ENCODE data around the gene FAM167B.
A peak's percentile ranks its signal among the peaks of the same experiment; 100 is the strongest.
"Not testable (repeated sequence)": the region's sequence is repeated elsewhere in the genome, so short reads cannot be mapped to it uniquely, and the experiment has no call there.

The FAM167B gene

DNA sequence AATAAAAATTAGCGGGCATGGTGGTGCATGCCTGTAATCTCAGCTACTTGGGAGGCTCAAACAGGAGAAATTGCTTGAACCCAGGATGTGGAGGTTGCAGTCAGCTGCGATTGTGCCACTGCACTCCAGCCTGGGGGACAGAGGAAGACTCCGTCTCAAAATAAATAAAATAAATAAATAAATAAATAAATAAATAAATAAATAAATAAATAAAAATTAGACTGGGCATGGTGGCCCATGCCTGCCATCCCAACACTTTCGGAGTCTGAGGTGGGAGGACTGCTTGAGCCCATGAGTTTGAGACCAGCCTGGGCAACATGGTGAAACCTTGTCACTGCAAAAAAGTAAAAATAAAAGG is 16.2 kb downstream of the FAM167B start:
- DNase-seq, result not testable (repeated sequence)

DNA sequence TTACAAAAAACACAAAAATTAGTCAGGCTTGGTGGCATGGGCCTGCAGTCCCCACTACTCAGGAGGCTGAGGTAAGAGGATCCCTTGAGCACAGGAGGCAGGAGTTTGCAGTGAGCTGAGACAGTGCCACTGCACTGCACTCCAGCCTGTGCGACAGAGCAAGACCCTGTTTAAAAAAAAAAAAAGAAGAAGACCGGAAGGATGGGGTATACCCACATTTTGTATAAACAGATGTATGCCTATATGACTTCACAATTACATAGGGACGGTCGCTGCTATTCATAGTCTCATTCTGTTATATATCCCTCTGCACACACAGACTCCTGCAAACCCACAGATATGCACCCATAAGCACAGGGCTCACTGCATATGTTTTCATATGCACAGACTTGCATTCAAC is 16.7 kb downstream of the FAM167B start:
- DNase-seq, result no peak

DNA sequence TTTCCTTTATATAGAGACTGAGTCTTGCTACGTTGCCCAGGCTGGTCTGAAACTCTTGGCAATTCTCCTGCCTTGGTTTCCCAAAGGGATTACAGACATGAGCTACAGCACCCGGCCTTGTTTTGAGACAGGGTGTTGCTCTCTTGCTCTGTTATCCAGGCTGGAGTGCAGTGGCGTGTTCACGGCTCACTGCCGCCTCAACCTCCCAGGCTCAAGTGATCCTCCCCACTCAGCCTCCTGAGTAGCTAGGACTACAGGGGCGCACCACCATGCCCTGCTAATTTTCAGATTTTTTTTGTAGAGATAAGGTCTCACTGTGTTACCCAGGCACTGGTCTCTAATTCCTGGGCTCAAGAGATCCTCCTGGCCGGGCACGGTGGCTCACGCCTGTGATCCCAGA is 18.8 kb downstream of the FAM167B start:
- no peak for DNase-seq

DNA sequence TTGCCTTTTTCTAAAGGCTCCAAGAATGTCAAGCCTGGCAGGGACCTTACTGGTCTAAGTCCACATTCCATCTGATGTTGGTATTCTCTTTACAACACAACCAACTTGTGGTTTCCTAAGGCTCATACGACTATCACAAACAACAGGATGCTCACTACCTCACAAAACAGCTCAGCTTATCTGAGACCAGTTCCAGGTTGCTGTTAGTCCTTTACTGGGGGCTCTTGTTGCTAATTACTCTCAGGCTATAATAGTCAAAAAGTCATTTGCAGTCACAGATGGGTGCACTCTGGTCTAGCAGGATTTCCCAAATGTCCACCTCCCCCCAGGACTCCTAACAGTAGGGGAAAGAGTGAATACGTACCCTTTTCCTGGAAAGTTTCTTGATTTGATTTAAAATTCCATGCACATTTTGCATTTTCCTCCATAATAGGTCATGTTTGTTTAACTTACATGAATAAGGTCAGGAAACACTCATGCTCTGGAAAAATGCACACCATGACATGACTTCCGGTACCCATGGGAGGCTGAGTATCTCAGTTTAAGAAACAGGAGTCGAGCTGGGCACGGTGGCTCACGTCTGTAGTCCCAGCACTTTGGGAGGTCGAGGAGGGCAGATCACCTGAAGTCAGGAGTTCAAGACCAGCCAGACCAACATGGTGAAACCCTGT is 20.0 kb downstream of the FAM167B start:
- DNase-seq, result peak; percentile 94

DNA sequence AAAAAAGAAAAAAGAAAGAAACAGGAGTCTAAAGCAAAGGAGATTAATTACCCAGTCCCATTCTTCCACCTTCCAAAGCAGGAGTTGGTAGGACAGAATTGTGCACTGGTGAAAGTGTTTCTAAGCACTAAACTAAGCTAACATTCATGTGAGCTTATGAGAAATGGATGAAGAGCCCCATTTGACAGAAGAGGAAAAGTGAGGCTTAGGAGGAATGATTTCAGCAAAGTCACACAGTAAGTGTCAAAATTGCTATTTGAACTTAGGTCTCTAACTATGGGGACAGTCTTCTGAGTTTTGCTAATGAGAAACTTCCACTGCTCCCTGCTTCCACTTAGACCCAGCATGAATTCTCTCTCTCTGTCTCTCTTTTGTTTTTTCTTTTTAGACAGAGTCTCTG is 22.7 kb downstream of the FAM167B start:
- no peak for DNase-seq

DNA sequence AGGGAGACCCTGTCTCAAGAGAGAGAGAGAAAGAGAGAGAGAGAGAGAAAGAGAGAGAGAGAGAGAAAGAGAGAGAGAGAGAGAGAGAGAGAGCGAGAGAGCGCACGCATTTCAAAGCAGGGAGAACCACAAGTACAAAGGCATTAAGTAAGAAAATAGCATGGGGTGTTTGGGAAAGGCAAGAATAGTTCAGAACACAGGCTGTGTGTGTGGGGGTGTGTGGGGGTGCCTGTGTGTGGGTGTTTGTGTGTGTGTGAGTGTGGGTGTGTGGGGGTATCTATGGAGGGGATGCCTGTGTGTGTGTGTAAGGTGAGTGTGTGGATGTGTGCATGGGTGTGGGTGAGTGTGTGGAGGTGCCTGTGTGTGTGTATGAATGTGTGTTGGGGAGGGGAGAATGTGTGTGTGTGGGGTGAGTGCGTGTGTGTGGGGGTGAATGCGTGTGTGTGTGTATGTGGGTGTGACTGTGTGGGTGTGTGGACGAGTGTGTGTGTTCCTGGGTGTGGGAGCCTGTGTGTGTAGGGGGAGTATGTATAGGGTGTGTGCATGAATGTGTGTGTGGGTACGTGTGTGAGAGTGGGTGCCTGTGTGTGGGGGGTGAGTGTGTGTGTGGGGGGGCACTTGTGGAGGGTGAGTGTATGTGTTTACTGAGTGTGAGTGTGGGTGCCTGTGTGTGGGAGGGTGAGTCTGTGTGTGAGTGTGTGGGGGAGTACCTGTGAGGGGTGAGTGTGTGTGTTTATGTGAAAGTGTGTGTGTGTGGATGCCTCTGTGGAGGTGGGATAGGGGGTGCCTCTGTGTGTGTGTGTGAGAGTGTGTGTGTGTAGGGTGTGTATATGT is 25.8 kb downstream of the FAM167B start:
- no peak for DNase-seq

DNA sequence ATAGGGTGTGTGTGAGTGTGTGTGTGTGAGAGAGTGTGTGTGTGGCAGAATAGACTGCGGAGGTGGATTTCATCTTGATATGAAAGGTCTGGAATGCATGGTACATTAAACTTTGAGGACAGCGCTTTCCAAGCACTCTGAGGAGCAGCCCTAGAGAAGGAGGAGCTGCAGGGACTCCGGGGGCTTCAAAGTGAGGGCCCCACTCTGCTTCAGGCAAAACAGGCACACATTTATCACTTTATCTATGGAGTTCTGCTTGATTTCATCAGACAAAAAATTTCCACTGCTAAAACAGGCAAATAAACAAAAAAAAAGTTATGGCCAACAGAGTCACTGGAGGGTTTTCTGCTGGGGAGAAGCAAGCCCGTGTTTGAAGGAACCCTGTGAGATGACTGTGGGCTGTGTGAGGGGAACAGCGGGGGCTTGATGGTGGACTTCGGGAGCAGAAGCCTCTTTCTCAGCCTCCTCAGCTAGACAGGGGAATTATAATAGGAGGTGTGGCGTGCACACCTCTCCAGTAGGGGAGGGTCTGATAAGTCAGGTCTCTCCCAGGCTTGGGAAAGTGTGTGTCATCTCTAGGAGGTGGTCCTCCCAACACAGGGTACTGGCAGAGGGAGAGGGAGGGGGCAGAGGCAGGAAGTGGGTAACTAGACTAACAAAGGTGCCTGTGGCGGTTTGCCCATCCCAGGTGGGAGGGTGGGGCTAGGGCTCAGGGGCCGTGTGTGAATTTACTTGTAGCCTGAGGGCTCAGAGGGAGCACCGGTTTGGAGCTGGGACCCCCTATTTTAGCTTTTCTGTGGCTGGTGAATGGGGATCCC is 26.6 kb downstream of the FAM167B start:
- no peak for DNase-seq

DNA sequence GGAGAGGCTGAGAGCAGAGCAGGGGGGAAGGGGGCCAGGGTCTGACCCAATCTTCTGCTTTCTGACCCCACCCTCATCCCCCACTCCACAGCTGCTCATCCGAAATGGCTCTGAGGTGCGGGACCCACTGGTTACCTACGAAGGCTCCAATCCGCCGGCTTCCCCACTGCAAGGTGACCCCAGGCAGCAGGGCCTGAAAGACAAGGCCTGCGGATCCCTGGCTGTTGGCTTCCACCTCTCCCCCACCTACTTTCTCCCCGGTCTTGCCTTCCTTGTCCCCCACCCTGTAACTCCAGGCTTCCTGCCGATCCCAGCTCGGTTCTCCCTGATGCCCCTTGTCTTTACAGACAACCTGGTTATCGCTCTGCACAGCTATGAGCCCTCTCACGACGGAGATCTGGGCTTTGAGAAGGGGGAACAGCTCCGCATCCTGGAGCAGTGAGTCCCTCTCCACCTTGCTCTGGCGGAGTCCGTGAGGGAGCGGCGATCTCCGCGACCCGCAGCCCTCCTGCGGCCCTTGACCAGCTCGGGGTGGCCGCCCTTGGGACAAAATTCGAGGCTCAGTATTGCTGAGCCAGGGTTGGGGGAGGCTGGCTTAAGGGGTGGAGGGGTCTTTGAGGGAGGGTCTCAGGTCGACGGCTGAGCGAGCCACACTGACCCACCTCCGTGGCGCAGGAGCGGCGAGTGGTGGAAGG is 27.8 kb downstream of the FAM167B start:
- DNase-seq, result no peak

DNA sequence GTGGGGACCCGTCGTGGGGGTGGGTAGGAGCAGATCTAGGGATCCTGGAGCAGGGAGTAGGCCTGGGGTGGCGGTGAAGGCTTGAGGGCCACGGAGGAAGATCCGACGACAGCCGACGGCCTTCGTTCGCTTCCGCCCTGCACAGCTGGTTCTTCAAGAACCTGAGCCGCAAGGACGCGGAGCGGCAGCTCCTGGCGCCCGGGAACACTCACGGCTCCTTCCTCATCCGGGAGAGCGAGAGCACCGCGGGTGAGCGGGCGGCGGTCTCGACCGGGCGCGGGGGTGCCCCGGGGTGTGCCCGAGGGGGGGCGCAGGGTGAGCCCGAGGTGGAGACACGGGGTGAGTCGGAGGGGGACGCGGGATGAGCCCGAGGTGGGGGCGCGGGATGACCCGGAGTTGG is 28.4 kb downstream of the FAM167B start:
- peak; percentile 8 for DNase-seq

DNA sequence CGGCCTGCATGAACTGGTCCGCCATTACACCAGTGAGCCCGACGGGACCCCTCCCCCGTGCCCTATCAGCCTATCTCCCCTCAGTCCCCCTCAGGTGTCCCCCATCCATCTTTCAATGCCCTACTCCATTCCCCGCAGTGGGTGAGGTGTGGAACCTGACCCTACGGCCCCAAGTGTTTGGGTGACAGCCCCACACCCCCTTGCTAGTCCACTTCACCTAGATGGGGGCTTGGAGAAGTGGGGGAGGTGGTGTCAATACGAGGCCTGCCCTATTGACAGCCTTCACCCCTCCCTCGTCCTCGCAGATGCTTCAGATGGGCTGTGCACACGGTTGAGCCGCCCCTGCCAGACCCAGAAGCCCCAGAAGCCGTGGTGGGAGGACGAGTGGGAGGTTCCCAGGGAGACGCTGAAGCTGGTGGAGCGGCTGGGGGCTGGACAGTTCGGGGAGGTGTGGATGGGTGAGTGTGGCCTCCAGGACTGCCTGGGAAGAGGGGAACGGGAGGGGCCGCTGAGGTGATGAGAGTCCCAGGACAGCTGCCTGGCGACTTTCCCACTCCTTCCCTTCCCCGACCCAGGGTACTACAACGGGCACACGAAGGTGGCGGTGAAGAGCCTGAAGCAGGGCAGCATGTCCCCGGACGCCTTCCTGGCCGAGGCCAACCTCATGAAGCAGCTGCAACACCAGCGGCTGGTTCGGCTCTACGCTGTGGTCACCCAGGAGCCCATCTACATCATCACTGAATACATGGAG is 29.2 kb downstream of the FAM167B start:
- no peak for DNase-seq

DNA sequence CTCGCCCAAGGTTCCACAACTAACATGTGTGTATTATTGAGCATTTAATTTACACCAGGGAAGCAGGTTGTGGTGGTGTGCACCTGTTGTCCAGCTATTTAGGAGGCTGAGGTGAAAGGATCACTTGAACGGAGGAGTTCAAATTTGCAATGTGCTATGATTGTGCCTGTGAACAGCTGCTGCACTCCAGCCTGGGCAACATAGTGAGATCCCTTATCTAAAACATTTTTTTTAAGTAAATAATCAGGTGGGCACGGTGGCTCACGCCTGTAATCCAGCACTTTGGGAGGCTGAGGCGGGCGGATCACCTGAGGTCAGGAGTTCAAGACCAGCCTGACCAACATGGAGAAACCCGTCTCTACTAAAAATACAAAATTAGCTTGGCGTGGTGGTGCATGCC is 37.8 kb downstream of the FAM167B start:
- DNase-seq, result not testable (repeated sequence)

DNA sequence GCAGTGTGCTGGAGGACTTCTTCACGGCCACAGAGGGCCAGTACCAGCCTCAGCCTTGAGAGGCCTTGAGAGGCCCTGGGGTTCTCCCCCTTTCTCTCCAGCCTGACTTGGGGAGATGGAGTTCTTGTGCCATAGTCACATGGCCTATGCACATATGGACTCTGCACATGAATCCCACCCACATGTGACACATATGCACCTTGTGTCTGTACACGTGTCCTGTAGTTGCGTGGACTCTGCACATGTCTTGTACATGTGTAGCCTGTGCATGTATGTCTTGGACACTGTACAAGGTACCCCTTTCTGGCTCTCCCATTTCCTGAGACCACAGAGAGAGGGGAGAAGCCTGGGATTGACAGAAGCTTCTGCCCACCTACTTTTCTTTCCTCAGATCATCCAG is 38.6 kb downstream of the FAM167B start:
- no peak for DNase-seq

DNA sequence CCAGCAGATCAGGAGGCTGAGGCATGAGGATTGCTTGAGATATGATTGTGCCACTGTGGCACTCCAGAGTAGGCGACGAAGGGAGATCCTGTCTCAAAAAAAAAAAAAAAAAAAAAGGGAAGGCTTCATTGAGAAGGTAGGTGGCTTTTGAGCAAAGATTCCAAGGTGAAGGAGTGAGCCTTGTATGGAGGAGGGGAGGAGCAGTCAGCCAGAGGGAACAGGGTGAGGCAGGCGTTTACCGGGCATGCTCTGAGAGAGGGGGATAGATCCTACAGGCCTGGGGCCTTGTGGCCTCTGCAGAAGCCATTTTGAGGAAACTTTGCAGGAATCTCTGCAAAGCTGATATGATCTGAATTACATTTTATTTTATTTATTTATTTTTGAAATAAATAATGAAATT is 39.7 kb downstream of the FAM167B start:
- no peak for DNase-seq

DNA sequence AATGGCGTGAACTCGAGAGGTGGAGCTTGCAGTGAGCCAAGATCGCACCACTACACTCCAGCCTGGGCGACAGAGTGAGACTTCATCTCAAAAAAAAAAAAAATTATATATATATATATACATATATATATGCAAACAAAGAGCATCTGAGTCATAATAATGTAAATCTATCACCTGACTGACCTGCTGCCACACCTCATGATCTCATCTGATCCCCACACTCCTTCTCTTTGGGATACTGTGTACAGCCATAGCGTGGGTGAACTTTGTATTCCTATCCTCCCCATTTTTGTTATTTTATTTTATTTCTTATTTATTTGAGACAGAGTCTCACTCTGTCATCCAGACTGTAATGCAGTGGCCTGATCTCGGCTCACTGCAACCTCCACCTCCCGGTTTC is 42.2 kb downstream of the FAM167B start:
- DNase-seq, result no peak

DNA sequence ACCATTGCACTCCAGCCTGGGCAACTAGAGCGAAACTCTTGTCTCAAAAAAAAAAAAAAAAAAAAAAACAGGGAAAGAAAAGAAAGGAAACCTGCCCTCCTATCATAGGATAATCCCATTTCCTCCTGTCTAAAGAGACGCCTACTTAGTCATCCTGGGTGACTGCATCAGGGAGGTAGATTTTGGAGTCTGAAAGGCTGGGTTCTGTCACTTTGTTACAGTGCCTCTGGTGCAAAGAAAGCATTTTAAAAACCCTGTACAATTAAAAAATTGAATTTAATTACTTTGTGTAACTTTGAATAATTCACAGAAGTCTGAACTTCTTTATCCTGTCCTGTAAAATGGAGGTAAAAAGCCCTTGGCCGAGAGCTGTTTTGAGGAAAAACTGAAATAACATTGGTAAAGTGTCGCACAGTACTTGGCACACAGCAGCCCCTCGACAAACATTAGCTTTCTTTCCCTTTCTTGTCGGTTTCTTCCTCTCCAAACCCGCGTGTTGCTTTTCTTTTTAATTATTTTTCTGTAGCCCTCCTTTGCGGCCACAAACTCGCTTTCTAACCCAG is 44.2 kb downstream of the FAM167B start:
- DNase-seq, result peak; percentile 74

DNA sequence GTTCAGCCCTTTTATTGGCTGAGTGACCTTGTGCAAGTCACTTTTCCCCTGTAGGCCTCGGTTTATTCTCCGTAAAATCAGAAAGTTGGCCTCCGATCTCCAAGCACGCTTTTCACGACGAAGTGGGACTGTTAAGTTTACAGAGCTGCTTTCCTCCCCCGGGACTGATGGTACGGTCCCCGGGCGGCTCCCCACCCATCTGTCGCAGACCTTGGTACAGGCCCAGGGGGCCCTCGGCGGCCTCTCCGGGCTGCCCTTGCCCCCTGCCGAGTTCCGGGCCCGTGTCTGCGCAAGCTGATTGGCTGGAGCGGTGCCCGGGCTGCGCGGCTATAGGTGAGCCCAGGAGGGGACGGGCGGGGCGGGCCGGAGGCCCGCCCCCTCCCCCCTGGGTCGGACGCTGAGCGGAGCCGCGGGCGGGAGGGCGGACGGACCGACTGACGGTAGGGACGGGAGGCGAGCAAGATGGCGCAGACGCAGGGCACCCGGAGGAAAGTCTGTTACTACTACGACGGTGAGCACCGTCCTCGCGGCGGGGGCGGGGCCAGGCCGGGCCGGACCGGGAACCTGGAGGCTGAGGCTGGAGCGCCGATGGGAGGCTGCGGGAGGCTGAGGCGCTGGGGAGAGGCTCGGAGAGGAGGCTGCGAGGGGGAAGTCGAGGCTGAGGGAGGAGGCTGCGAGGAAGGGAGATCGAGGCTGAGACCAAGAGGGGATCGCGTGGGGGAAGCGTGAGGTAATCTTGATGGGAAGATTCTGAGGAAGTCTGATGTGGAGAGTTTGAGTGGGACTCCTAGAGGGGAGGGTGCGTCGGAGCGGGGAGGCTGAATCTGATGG is 44.9 kb downstream of the FAM167B start, which contains the start of gene HDAC1:
Gene HDAC1 (plus strand): TSS at position 376 of the 831 bp plus-strand sequence. CDS start 87 bp downstream, at position 463.
- DNase-seq, result peak; percentile 95

DNA sequence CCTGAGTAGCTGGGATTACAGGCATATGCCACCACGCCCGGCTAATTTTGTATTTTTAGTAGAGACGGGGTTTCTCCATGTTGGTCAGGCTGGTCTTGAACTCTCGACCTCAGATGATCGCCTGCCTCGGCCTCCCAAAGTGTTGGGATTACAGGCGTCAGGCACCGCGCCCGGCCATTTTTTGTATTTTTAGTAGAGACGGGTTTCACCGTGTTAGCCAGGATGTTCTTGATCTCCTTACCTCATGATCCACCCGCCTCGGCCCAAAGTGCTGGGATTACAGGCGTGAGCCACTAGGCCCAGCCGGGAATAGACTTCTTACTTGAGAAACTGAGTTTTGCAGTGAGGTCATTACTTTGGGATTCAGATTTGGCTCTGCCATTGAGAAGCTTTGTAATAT is 51.2 kb downstream of the FAM167B start:
- not testable (repeated sequence) for DNase-seq

All from fibroblast of skin of back (primary cell).